Pons (tissue), 1 donor: Measurements from ENCODE around the gene SLC34A3.
"Not testable (repeated sequence)": the region's sequence is repeated elsewhere in the genome, so short reads cannot be mapped to it uniquely, and the experiment has no call there.

ENCODE experiments used
- DNase-seq: peaks from one replicate; pipeline ENCODE4 v3.0.0-alpha.2; 2016; ENCODE audit warnings: low spot score

SLC34A3 gene

GRCh38 chr9:137228968-137229896 is 1.5 kb upstream of the SLC34A3 start:
- DNase-seq, result no peak

- DNase-seq, result no peak
Observed at GRCh38 chr9:137229903-137230704, 597 bp upstream of the SLC34A3 start.

GRCh38 chr9:137231372-137232039 is 805 bp downstream of the SLC34A3 start:
- DNase-seq, result no peak

GRCh38 chr9:137232101-137232500 is 1.4 kb downstream of the SLC34A3 start:
- no peak for DNase-seq

GRCh38 chr9:137232510-137232909 is 1.8 kb downstream of the SLC34A3 start:
- DNase-seq, result no peak

GRCh38 chr9:137233143-137233980 is 2.7 kb downstream of the SLC34A3 start:
- no peak for DNase-seq

- no peak for DNase-seq
Observed at GRCh38 chr9:137234055-137234697, 3.5 kb downstream of the SLC34A3 start.

GRCh38 chr9:137234758-137235423 is 4.2 kb downstream of the SLC34A3 start:
- DNase-seq, result no peak

- DNase-seq, result no peak
Observed at GRCh38 chr9:137235424-137236237, 4.9 kb downstream of the SLC34A3 start.

- DNase-seq, result peak; percentile 64
Observed at GRCh38 chr9:137236238-137236935, 5.7 kb downstream of the SLC34A3 start.

GRCh38 chr9:137236936-137237421 is 6.3 kb downstream of the SLC34A3 start:
- DNase-seq, result no peak

- peak; percentile 93 for DNase-seq
Observed at GRCh38 chr9:137237759-137238726, 7.3 kb downstream of the SLC34A3 start.

GRCh38 chr9:137239541-137240200 is 9.0 kb downstream of the SLC34A3 start:
- not testable (repeated sequence) for DNase-seq

GRCh38 chr9:137240318-137240840 is 9.7 kb downstream of the SLC34A3 start:
- DNase-seq, result peak; percentile 77

- DNase-seq, result peak; percentile 100
Observed at GRCh38 chr9:137240841-137241489, 10.3 kb downstream of the SLC34A3 start, which contains the start of gene TUBB4B. TSS of gene TUBB4B (plus strand) at chr9:137241287. CDS start at chr9:137241361, 74 bp downstream.
